GM18873 (cell line): ENCODE data around the gene THSD8.

Experiments
- ATAC-seq: cut with Tn5 transposase; IDR thresholded peaks from one replicate; pipeline ENCODE4 v1.9.1; 2021; ENCODE audit warnings: mild to moderate bottlenecking, moderate library complexity, moderate number of reproducible peaks; ENCODE audit not compliant: unreplicated experiment, low FRiP score

The THSD8 gene

GRCh38 chr19:12778905-12779161 lies 23.0 kb upstream of the THSD8 start:
- ATAC-seq = no peak

GRCh38 chr19:12779162-12779993 lies 22.5 kb upstream of the THSD8 start:
- no peak for ATAC-seq

- no peak for ATAC-seq
Measured at GRCh38 chr19:12782174-12782423, 19.8 kb upstream of the THSD8 start.

- ATAC-seq = no peak
Measured at GRCh38 chr19:12782424-12783290, 19.2 kb upstream of the THSD8 start.

- ATAC-seq = no peak
Measured at GRCh38 chr19:12783291-12783848, 18.5 kb upstream of the THSD8 start.

- ATAC-seq = no peak
Measured at GRCh38 chr19:12783849-12784393, 17.9 kb upstream of the THSD8 start.

- no peak for ATAC-seq
Measured at GRCh38 chr19:12784394-12784870, 17.4 kb upstream of the THSD8 start.

- ATAC-seq = no peak
Measured at GRCh38 chr19:12784871-12785430, 16.9 kb upstream of the THSD8 start.

GRCh38 chr19:12785431-12786031 lies 16.3 kb upstream of the THSD8 start:
- no peak for ATAC-seq

- no peak for ATAC-seq
Measured at GRCh38 chr19:12786141-12786870, 15.6 kb upstream of the THSD8 start.

GRCh38 chr19:12786952-12787351 lies 14.9 kb upstream of the THSD8 start:
- ATAC-seq = no peak

- ATAC-seq = no peak
Measured at GRCh38 chr19:12787458-12787857, 14.4 kb upstream of the THSD8 start.

GRCh38 chr19:12788042-12788681 lies 13.7 kb upstream of the THSD8 start:
- ATAC-seq = no peak

GRCh38 chr19:12788682-12789097 lies 13.2 kb upstream of the THSD8 start:
- ATAC-seq = no peak

GRCh38 chr19:12789098-12789903 lies 12.6 kb upstream of the THSD8 start:
- ATAC-seq = no peak

GRCh38 chr19:12789904-12790619 lies 11.8 kb upstream of the THSD8 start:
- ATAC-seq = peak; percentile 26

- no peak for ATAC-seq
Measured at GRCh38 chr19:12790628-12791344, 11.1 kb upstream of the THSD8 start.
